Measurements from ENCODE around the gene DTX3L. TPM values are rescaled to one million over a fixed set of nuclear protein-coding genes. Genes with fewer than 3 reads are reported as not detected.

Gene DTX3L
- total and polyA plus RNA-seq, 2 donors from 2014 or later, result 8.4 to 58.0 TPM

GRCh38 chr3:122586773-122587485, 22.8 kb downstream of the DTX3L start:
- no peak for TF ChIP-seq CTCF (IDR thresholded peaks at IDR 0.05; ENCODE audit: borderline replicate concordance, extremely low read depth, insufficient read depth)
- intact Hi-C loops (cut with DNase I), result no loop called here
- Histone ChIP-seq H3K9me3 (ENCODE audit: control insufficient read depth in 2 of 3, insufficient read depth in 1 of 3, low read length in 3 of 3) (peaks cover 0 to 9% (median 0%) of the 10 kb centered on the region in 3 donors), H3K27ac (ENCODE audit: low read depth in 2 of 2, low read length in 2 of 2) (no peak overlapping the region), H3K36me3 (ENCODE audit: control insufficient read depth in 2 of 3, insufficient read depth in 3 of 3, low read length in 3 of 3) (no peaks in the 10 kb centered on the region), H3K4me1 (ENCODE audit: control insufficient read depth in 2 of 3, insufficient read depth in 2 of 3, low read depth in 1 of 3, low read length in 3 of 3) (no peaks in the 10 kb centered on the region), H3K27me3 (ENCODE audit: control insufficient read depth, insufficient read depth, low read length) (no peaks in the 10 kb centered on the region), H3K9ac (ENCODE audit: low read length in 3 of 3) (no peak overlapping the region), H3K4me3 (ENCODE audit: low read length in 3 of 3) (no peak overlapping the region)
- FAIRE-seq (no peak), DNase-seq (no peak)

- Histone ChIP-seq H3K27me3 (ENCODE audit: control insufficient read depth, insufficient read depth, low read length) (no peaks in the 10 kb centered on the region), H3K36me3 (ENCODE audit: control insufficient read depth in 2 of 3, insufficient read depth in 3 of 3, low read length in 3 of 3) (no peaks in the 10 kb centered on the region), H3K27ac (ENCODE audit: low read depth in 2 of 2, low read length in 2 of 2) (no peak overlapping the region), H3K4me3 (ENCODE audit: low read length in 3 of 3) (no peak overlapping the region), H3K9me3 (ENCODE audit: control insufficient read depth in 2 of 3, insufficient read depth in 1 of 3, low read length in 3 of 3) (peaks cover 0 to 2% (median 0%) of the 10 kb centered on the region in 3 donors), H3K9ac (ENCODE audit: low read length in 3 of 3) (no peak overlapping the region), H3K4me1 (ENCODE audit: control insufficient read depth in 2 of 3, insufficient read depth in 2 of 3, low read depth in 1 of 3, low read length in 3 of 3) (no peaks in the 10 kb centered on the region)
- intact Hi-C loops (cut with DNase I), result no loop called here
- no peak for TF ChIP-seq CTCF (IDR thresholded peaks at IDR 0.05; ENCODE audit: borderline replicate concordance, extremely low read depth, insufficient read depth)
- FAIRE-seq (no peak), DNase-seq (no peak)
These were observed 23.4 kb downstream of the DTX3L start for GRCh38 chr3:122587572-122587971.

- Histone ChIP-seq H3K9ac (ENCODE audit: low read length in 3 of 3) (no peak overlapping the region), H3K27ac (ENCODE audit: low read depth in 2 of 2, low read length in 2 of 2) (no peak overlapping the region), H3K4me1 (ENCODE audit: control insufficient read depth in 2 of 3, insufficient read depth in 2 of 3, low read depth in 1 of 3, low read length in 3 of 3) (no peaks in the 10 kb centered on the region), H3K9me3 (ENCODE audit: control insufficient read depth in 2 of 3, insufficient read depth in 1 of 3, low read length in 3 of 3) (no peaks in the 10 kb centered on the region), H3K36me3 (ENCODE audit: control insufficient read depth in 2 of 3, insufficient read depth in 3 of 3, low read length in 3 of 3) (no peaks in the 10 kb centered on the region), H3K4me3 (ENCODE audit: low read length in 3 of 3) (no peak overlapping the region), H3K27me3 (ENCODE audit: control insufficient read depth, insufficient read depth, low read length) (no peaks in the 10 kb centered on the region)
- intact Hi-C loops (cut with DNase I), result no loop called here
- no peak for TF ChIP-seq CTCF (IDR thresholded peaks at IDR 0.05; ENCODE audit: borderline replicate concordance, extremely low read depth, insufficient read depth)
- FAIRE-seq, result no peak
- no peak for DNase-seq
These were observed 25.2 kb downstream of the DTX3L start for GRCh38 chr3:122589297-122589696.

- Histone ChIP-seq H3K4me3 (ENCODE audit: low read length in 3 of 3) (no peak overlapping the region), H3K9me3 (ENCODE audit: control insufficient read depth in 2 of 3, insufficient read depth in 1 of 3, low read length in 3 of 3) (no peaks in the 10 kb centered on the region), H3K27ac (ENCODE audit: low read depth in 2 of 2, low read length in 2 of 2) (no peak overlapping the region), H3K4me1 (ENCODE audit: control insufficient read depth in 2 of 3, insufficient read depth in 2 of 3, low read depth in 1 of 3, low read length in 3 of 3) (no peaks in the 10 kb centered on the region), H3K9ac (ENCODE audit: low read length in 3 of 3) (no peak overlapping the region), H3K27me3 (ENCODE audit: control insufficient read depth, insufficient read depth, low read length) (no peaks in the 10 kb centered on the region), H3K36me3 (ENCODE audit: control insufficient read depth in 2 of 3, insufficient read depth in 3 of 3, low read length in 3 of 3) (no peaks in the 10 kb centered on the region)
- DNase-seq, result no peak
- TF ChIP-seq CTCF (IDR thresholded peaks at IDR 0.05; ENCODE audit: borderline replicate concordance, extremely low read depth, insufficient read depth), result no peak
- FAIRE-seq, result no peak
- intact Hi-C loops (cut with DNase I), result no loop called here
These were observed 26.5 kb downstream of the DTX3L start for GRCh38 chr3:122590610-122591009.

Measured in kidney (tissue), 14 donors.